Measurements from ENCODE around the gene SAFB.
"Not testable (repeated sequence)": the region's sequence is repeated elsewhere in the genome, so short reads cannot be mapped to it uniquely, and the experiment has no call there.

SAFB gene

GRCh38 chr19:5697022-5697889 lies 74.4 kb downstream of the SAFB start:
- FAIRE-seq (no peak), DNase-seq (ENCODE audit: insufficient read length) (no peak)
- peak; percentile 54 for TF ChIP-seq POLR2A (IDR thresholded peaks at IDR 0.05; ENCODE audit: low read depth, low read length)
- TF ChIP-seq POLR2AphosphoS5 (IDR thresholded peaks at IDR 0.05; ENCODE audit: low read depth, low read length), result peak; percentile 78
- no peak for TF ChIP-seq TAF1 (IDR thresholded peaks at IDR 0.05; ENCODE audit: borderline replicate concordance, low read depth, low read length)

- FAIRE-seq (no peak), DNase-seq (ENCODE audit: insufficient read length) (no peak)
- TF ChIP-seq TAF1 (IDR thresholded peaks at IDR 0.05; ENCODE audit: borderline replicate concordance, low read depth, low read length) (no peak), POLR2AphosphoS5 (IDR thresholded peaks at IDR 0.05; ENCODE audit: low read depth, low read length) (peak; percentile 19; the same call in 1 of the 2 replicates)
Measured at GRCh38 chr19:5697890-5698634, 75.2 kb downstream of the SAFB start.

GRCh38 chr19:5698635-5699422 lies 75.9 kb downstream of the SAFB start:
- TF ChIP-seq POLR2A (IDR thresholded peaks at IDR 0.05; ENCODE audit: low read depth, low read length), result peak; percentile 36; the same call in 1 of the 2 replicates
- TF ChIP-seq POLR2AphosphoS5 (IDR thresholded peaks at IDR 0.05; ENCODE audit: low read depth, low read length), result peak; percentile 40
- no peak for TF ChIP-seq TAF1 (IDR thresholded peaks at IDR 0.05; ENCODE audit: borderline replicate concordance, low read depth, low read length)
- FAIRE-seq, result no peak

GRCh38 chr19:5700455-5701092 lies 77.7 kb downstream of the SAFB start:
- DNase-seq (ENCODE audit: insufficient read length) (no peak), FAIRE-seq (no peak)
- TF ChIP-seq TAF1 (IDR thresholded peaks at IDR 0.05; ENCODE audit: borderline replicate concordance, low read depth, low read length), result no peak
- peak; percentile 47; the same call in 1 of the 2 replicates for TF ChIP-seq POLR2AphosphoS5 (IDR thresholded peaks at IDR 0.05; ENCODE audit: low read depth, low read length)
- peak; percentile 42; the same call in 1 of the 2 replicates for TF ChIP-seq POLR2A (IDR thresholded peaks at IDR 0.05; ENCODE audit: low read depth, low read length)

More at GRCh38 chr19:5698635-5699422, 75.9 kb downstream of the SAFB start:
- DNase-seq (ENCODE audit: insufficient read length), result no peak

GRCh38 chr19:5702053-5702410 lies 79.1 kb downstream of the SAFB start:
- not testable (repeated sequence) for DNase-seq (ENCODE audit: insufficient read length); FAIRE-seq

GRCh38 chr19:5703819-5704818 lies 81.2 kb downstream of the SAFB start:
- DNase-seq (ENCODE audit: insufficient read length) (no peak), FAIRE-seq (no peak)
- TF ChIP-seq TAF1 (IDR thresholded peaks at IDR 0.05; ENCODE audit: borderline replicate concordance, low read depth, low read length) (no peak), POLR2AphosphoS5 (IDR thresholded peaks at IDR 0.05; ENCODE audit: low read depth, low read length) (peak; percentile 20; the same call in 1 of the 2 replicates), POLR2A (IDR thresholded peaks at IDR 0.05; ENCODE audit: low read depth, low read length) (no peak)

- TF ChIP-seq POLR2AphosphoS5 (IDR thresholded peaks at IDR 0.05; ENCODE audit: low read depth, low read length), result no peak
- no peak for TF ChIP-seq TAF1 (IDR thresholded peaks at IDR 0.05; ENCODE audit: borderline replicate concordance, low read depth, low read length)
- TF ChIP-seq POLR2A (IDR thresholded peaks at IDR 0.05; ENCODE audit: low read depth, low read length), result no peak; the same call in 1 of the 2 replicates
- FAIRE-seq, result no peak
- DNase-seq (ENCODE audit: insufficient read length), result no peak
Measured at GRCh38 chr19:5705552-5705951, 82.7 kb downstream of the SAFB start.

GRCh38 chr19:5706876-5707573 lies 84.1 kb downstream of the SAFB start:
- no peak for FAIRE-seq
- DNase-seq (ENCODE audit: insufficient read length), result no peak
- TF ChIP-seq POLR2A (IDR thresholded peaks at IDR 0.05; ENCODE audit: low read depth, low read length), result no peak

- FAIRE-seq (no peak), DNase-seq (ENCODE audit: insufficient read length) (no peak)
- peak; percentile 37 for TF ChIP-seq POLR2A (IDR thresholded peaks at IDR 0.05; ENCODE audit: low read depth, low read length)
- no peak for TF ChIP-seq TAF1 (IDR thresholded peaks at IDR 0.05; ENCODE audit: borderline replicate concordance, low read depth, low read length)
- peak; percentile 38; the same call in 1 of the 2 replicates for TF ChIP-seq POLR2AphosphoS5 (IDR thresholded peaks at IDR 0.05; ENCODE audit: low read depth, low read length)
Measured at GRCh38 chr19:5707576-5708575, 85.0 kb downstream of the SAFB start.
